BLaER1 treated with 17β-estradiol and CSF1 and Interleukin-3, amounts not matched to agents 10 nM and 100 nM (cell line): ENCODE measurements around the gene GRIN2A.

ENCODE experiments used
- H3K27ac ChIP-seq, 11 experiments: shearing (Covaris generic); formaldehyde crosslinking; 2 replicates each; pipeline ENCODE4 v1.8.1; 2022
- H3K27me3 ChIP-seq, 11 experiments: shearing (Covaris generic); formaldehyde crosslinking; 2 replicates each; pipeline ENCODE4 v1.8.1; 2022
- H3K36me3 ChIP-seq, 11 experiments: shearing (Covaris generic); formaldehyde crosslinking; 2 replicates each; pipeline ENCODE4 v1.8.1; 2022
- H3K4me1 ChIP-seq, 10 experiments: shearing (Covaris generic); formaldehyde crosslinking; 2 replicates each; pipeline ENCODE4 v1.8.1; 2022
- H3K4me2 ChIP-seq, 11 experiments: shearing (Covaris generic); formaldehyde crosslinking; 2 replicates each; pipeline ENCODE4 v1.8.1; 2022
- H3K4me3 ChIP-seq, 10 experiments: shearing (Covaris generic); formaldehyde crosslinking; 2 replicates each; pipeline ENCODE4 v1.8.1; 2022
- H3K9ac ChIP-seq, 11 experiments: shearing (Covaris generic); formaldehyde crosslinking; 2 replicates each; pipeline ENCODE4 v1.8.1; 2022
- H3K9me3 ChIP-seq, 11 experiments: shearing (Covaris generic); formaldehyde crosslinking; replicated peaks in 1 of 11; 2 replicates each; pipeline ENCODE4 v1.8.1; 2022
- H4K20me1 ChIP-seq, 11 experiments: shearing (Covaris generic); formaldehyde crosslinking; 2 replicates each; pipeline ENCODE4 v1.8.1; 2022
- Cebpa-rat ChIP-seq, 11 experiments: shearing (Covaris generic); IDR thresholded peaks; 2 replicates each; pipeline ENCODE4 v1.8.1; 2022

Gene GRIN2A

GRCh38 chr16:9739301-9739700 is 442.9 kb downstream of the GRIN2A start:
- H3K27me3 ChIP-seq = no peaks in the 10 kb centered on the region
- H4K20me1 ChIP-seq = no peaks in the 10 kb centered on the region
- no peak for TF ChIP-seq Cebpa-rat (IDR thresholded peaks at IDR 0.05)
- no peaks in the 10 kb centered on the region for H3K9me3 ChIP-seq
- no peak overlapping the region for H3K27ac ChIP-seq
- H3K4me3 ChIP-seq = no peak overlapping the region
- no peak overlapping the region for H3K4me2 ChIP-seq
- H3K4me1 ChIP-seq = no peaks in the 10 kb centered on the region
- H3K36me3 ChIP-seq = no peaks in the 10 kb centered on the region
- H3K9ac ChIP-seq = no peak overlapping the region

- no peak overlapping the region for H3K27ac ChIP-seq
- H3K9ac ChIP-seq = no peak overlapping the region
- H3K36me3 ChIP-seq = no peaks in the 10 kb centered on the region
- H3K27me3 ChIP-seq = no peaks in the 10 kb centered on the region
- no peaks in the 10 kb centered on the region for H4K20me1 ChIP-seq
- H3K4me3 ChIP-seq = no peak overlapping the region
- H3K9me3 ChIP-seq = no peaks in the 10 kb centered on the region
- no peak overlapping the region for H3K4me2 ChIP-seq
- TF ChIP-seq Cebpa-rat (IDR thresholded peaks at IDR 0.05) = no peak
- H3K4me1 ChIP-seq = no peaks in the 10 kb centered on the region
Measured at GRCh38 chr16:9738690-9739089, 443.5 kb downstream of the GRIN2A start.

GRCh38 chr16:9736547-9736946 is 445.7 kb downstream of the GRIN2A start:
- H3K9me3 ChIP-seq = no peaks in the 10 kb centered on the region
- no peaks in the 10 kb centered on the region for H3K27me3 ChIP-seq
- H3K4me1 ChIP-seq = no peaks in the 10 kb centered on the region
- no peak overlapping the region for H3K4me2 ChIP-seq
- H3K36me3 ChIP-seq = no peaks in the 10 kb centered on the region
- no peak for TF ChIP-seq Cebpa-rat (IDR thresholded peaks at IDR 0.05)
- H3K9ac ChIP-seq = no peak overlapping the region
- H3K4me3 ChIP-seq = no peak overlapping the region
- H4K20me1 ChIP-seq = no peaks in the 10 kb centered on the region
- no peak overlapping the region for H3K27ac ChIP-seq

- Histone ChIP-seq H3K4me3 (no peak overlapping the region), H3K9me3 (no peaks in the 10 kb centered on the region; a peak in 1 of 22 replicates), H3K4me2 (no peak overlapping the region), H3K27me3 (no peaks in the 10 kb centered on the region), H3K27ac (no peak overlapping the region), H3K9ac (no peak overlapping the region), H4K20me1 (no peaks in the 10 kb centered on the region), H3K36me3 (no peaks in the 10 kb centered on the region), H3K4me1 (no peaks in the 10 kb centered on the region)
- no peak for TF ChIP-seq Cebpa-rat (IDR thresholded peaks at IDR 0.05)
Measured at GRCh38 chr16:9723136-9723535, 459.1 kb downstream of the GRIN2A start.

GRCh38 chr16:9713907-9714306 is 468.3 kb downstream of the GRIN2A start:
- Histone ChIP-seq H3K9ac (no peak overlapping the region), H4K20me1 (no peaks in the 10 kb centered on the region), H3K4me1 (no peaks in the 10 kb centered on the region), H3K36me3 (no peaks in the 10 kb centered on the region), H3K4me2 (no peak overlapping the region), H3K4me3 (no peak overlapping the region), H3K9me3 (no peaks in the 10 kb centered on the region), H3K27ac (no peak overlapping the region), H3K27me3 (no peaks in the 10 kb centered on the region)
- TF ChIP-seq Cebpa-rat (IDR thresholded peaks at IDR 0.05) = no peak

GRCh38 chr16:9713156-9713555 is 469.1 kb downstream of the GRIN2A start:
- Histone ChIP-seq H3K9ac (no peak overlapping the region), H3K4me2 (no peak overlapping the region), H3K9me3 (no peaks in the 10 kb centered on the region), H4K20me1 (no peaks in the 10 kb centered on the region), H3K36me3 (no peaks in the 10 kb centered on the region), H3K4me1 (no peaks in the 10 kb centered on the region), H3K27ac (no peak overlapping the region), H3K4me3 (no peak overlapping the region), H3K27me3 (no peaks in the 10 kb centered on the region)
- TF ChIP-seq Cebpa-rat (IDR thresholded peaks at IDR 0.05) = no peak

- H3K9ac ChIP-seq = no peak overlapping the region
- no peak overlapping the region for H3K4me2 ChIP-seq
- H3K27ac ChIP-seq = no peak overlapping the region
- H3K27me3 ChIP-seq = no peaks in the 10 kb centered on the region
- H3K4me3 ChIP-seq = no peak overlapping the region
- H4K20me1 ChIP-seq = no peaks in the 10 kb centered on the region
- no peak for TF ChIP-seq Cebpa-rat (IDR thresholded peaks at IDR 0.05)
- no peaks in the 10 kb centered on the region for H3K9me3 ChIP-seq
- H3K4me1 ChIP-seq = 0 out of 20 replicates have a peak, but pooled peaks cover 0 to 6% (median 0%) of the 10 kb centered on the region in 10 experiments
- no peaks in the 10 kb centered on the region for H3K36me3 ChIP-seq
Measured at GRCh38 chr16:9708972-9709620, 473.1 kb downstream of the GRIN2A start.

- Histone ChIP-seq H3K9me3 (no peaks in the 10 kb centered on the region), H3K4me3 (no peak overlapping the region), H3K36me3 (no peaks in the 10 kb centered on the region), H3K4me2 (0 out of 22 replicates have a peak overlapping the region, but pooled peaks of 1 of the 11 experiments have one; percentile 9), H4K20me1 (no peaks in the 10 kb centered on the region), H3K9ac (no peak overlapping the region), H3K4me1 (0 out of 20 replicates have a peak, but pooled peaks cover 0 to 6% (median 0%) of the 10 kb centered on the region in 10 experiments), H3K27ac (no peak overlapping the region), H3K27me3 (no peaks in the 10 kb centered on the region)
- no peak for TF ChIP-seq Cebpa-rat (IDR thresholded peaks at IDR 0.05)
Measured at GRCh38 chr16:9706217-9706836, 475.9 kb downstream of the GRIN2A start.

GRCh38 chr16:9703731-9704130 is 478.5 kb downstream of the GRIN2A start:
- H3K36me3 ChIP-seq = no peaks in the 10 kb centered on the region
- no peaks in the 10 kb centered on the region for H3K9me3 ChIP-seq
- 0 out of 20 replicates have a peak, but pooled peaks cover 0 to 6% (median 0%) of the 10 kb centered on the region in 10 experiments for H3K4me1 ChIP-seq
- H3K27ac ChIP-seq = no peak overlapping the region
- no peak overlapping the region for H3K4me2 ChIP-seq
- no peak for TF ChIP-seq Cebpa-rat (IDR thresholded peaks at IDR 0.05)
- H4K20me1 ChIP-seq = no peaks in the 10 kb centered on the region
- H3K9ac ChIP-seq = no peak overlapping the region
- no peaks in the 10 kb centered on the region for H3K27me3 ChIP-seq
- H3K4me3 ChIP-seq = no peak overlapping the region
